ENCODE results near the gene UBQLN3.

Gene UBQLN3

DNA sequence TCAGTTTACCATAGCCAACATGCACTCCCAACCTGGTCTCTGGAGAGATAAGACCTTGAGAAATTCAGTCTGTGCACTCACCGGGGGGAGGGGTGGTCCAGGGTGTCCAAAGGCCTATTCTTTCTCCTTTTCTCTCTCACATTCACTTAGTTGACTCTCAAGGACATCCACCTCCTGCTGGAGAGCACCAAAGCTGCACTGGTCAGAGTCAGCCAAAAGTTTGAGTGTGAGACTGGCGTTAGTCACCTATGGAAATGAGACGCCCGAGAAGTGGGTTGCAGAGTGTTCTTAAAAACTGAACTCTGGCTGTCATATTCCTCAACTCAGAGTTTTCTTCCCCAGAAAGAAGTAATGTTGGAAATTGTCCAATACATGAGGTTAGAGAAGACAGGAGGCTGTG lies 11.8 kb upstream of the UBQLN3 start:
- Histone ChIP-seq H2BK120ac (ENCODE audit: low read depth, low read length) (no peak overlapping the region), H3K4me3 (ENCODE audit: insufficient read depth in 1 of 2, low read depth in 1 of 2, low read length in 2 of 2) (no peak overlapping the region), H3K9me3 (ENCODE audit: control insufficient read depth, low read length) (no peaks in the 10 kb centered on the region), H2AFZ (ENCODE audit: low read depth, low read length) (no peak overlapping the region), H3K36me3 (ENCODE audit: control insufficient read depth in 1 of 2, insufficient read depth in 2 of 2, low read depth in 1 of 2, low read length in 2 of 2) (no peaks in the 10 kb centered on the region), H2BK15ac (ENCODE audit: low read depth, poor library complexity, severe bottlenecking) (no peak overlapping the region), H3K4ac (ENCODE audit: low read depth in 1 of 2, low read length in 2 of 2) (no peak overlapping the region), H2BK12ac (ENCODE audit: low read length in 2 of 2) (no peak overlapping the region), H4K8ac (ENCODE audit: low read length) (no peak overlapping the region), H3K4me1 (ENCODE audit: control insufficient read depth, insufficient read depth, low read depth, low read length) (no peaks in the 10 kb centered on the region), H3K23ac (ENCODE audit: low read length in 2 of 2) (no peak overlapping the region), H3K18ac (ENCODE audit: low read depth in 1 of 2, low read length in 2 of 2) (no peak overlapping the region), H4K91ac (ENCODE audit: low read length) (no peak overlapping the region), H2AK5ac (ENCODE audit: low read length, severe bottlenecking) (no peak overlapping the region), H3K14ac (ENCODE audit: low read length in 2 of 2) (no peak overlapping the region), H3K27me3 (ENCODE audit: control insufficient read depth in 1 of 2, insufficient read depth in 1 of 2, low read length in 2 of 2) (peaks cover 0 to 16% of the 10 kb centered on the region in 2 experiments), H3K27ac (ENCODE audit: low read length, poor library complexity, severe bottlenecking) (no peak overlapping the region), H3K4me2 (ENCODE audit: low read length, poor library complexity, severe bottlenecking) (no peak overlapping the region), H3K79me1 (replicated peaks; ENCODE audit: low read length, poor library complexity, severe bottlenecking) (no peaks in the 10 kb centered on the region), H2BK5ac (ENCODE audit: low read depth, low read length, poor library complexity, severe bottlenecking) (no peak overlapping the region), H3K9ac (ENCODE audit: low read length) (no peak overlapping the region)
- DNase-seq = no peak
- 90% methylated on average over 4 of the region's 4 CpGs for WGBS

DNA sequence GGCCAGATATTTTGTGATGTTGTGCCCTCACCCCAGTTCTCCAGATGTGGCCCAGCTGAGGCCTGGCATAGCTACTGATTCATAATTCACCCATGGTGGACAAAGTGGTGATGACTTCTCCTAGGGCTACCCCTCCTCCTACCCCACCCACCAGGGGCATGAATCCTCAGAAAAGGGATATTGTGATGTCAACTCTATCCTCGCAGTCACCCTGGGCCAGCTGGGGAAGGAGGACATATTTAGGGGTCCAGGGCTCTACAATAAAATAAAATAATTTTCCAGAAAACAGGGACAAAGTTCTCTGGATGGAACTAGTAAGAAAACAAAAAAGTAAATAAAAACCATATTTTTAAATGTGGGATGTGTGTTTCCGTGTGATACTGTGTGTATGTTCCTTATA lies 6.8 kb upstream of the UBQLN3 start, which contains the start of gene UBQLNL:
TSS of gene UBQLNL (minus strand) at position 101 of the 400 bp plus-strand sequence. CDS start 258 bp downstream, outside the sequence.
- Histone ChIP-seq H3K4me1 (ENCODE audit: control insufficient read depth, insufficient read depth, low read depth, low read length) (no peaks in the 10 kb centered on the region), H2BK120ac (ENCODE audit: low read depth, low read length) (no peak within 1 kb of the TSS), H2AK5ac (ENCODE audit: low read length, severe bottlenecking) (no peak within 1 kb of the TSS), H2BK15ac (ENCODE audit: low read depth, poor library complexity, severe bottlenecking) (no peak within 1 kb of the TSS), H3K4me2 (ENCODE audit: low read length, poor library complexity, severe bottlenecking) (no peak within 1 kb of the TSS), H4K8ac (ENCODE audit: low read length) (no peak within 1 kb of the TSS), H2BK12ac (ENCODE audit: low read length in 2 of 2) (no peak within 1 kb of the TSS), H3K27me3 (ENCODE audit: control insufficient read depth in 1 of 2, insufficient read depth in 1 of 2, low read length in 2 of 2) (peaks cover 0 to 5% of the 10 kb centered on the region in 2 experiments), H3K9me3 (ENCODE audit: control insufficient read depth, low read length) (no peaks in the 10 kb centered on the region), H3K14ac (ENCODE audit: low read length in 2 of 2) (no peak within 1 kb of the TSS), H3K18ac (ENCODE audit: low read depth in 1 of 2, low read length in 2 of 2) (no peak within 1 kb of the TSS), H4K91ac (ENCODE audit: low read length) (no peak within 1 kb of the TSS), H3K9ac (ENCODE audit: low read length) (no peak within 1 kb of the TSS), H3K4ac (ENCODE audit: low read depth in 1 of 2, low read length in 2 of 2) (no peak within 1 kb of the TSS), H3K36me3 (ENCODE audit: control insufficient read depth in 1 of 2, insufficient read depth in 2 of 2, low read depth in 1 of 2, low read length in 2 of 2) (no peaks in the 10 kb centered on the region), H2AFZ (ENCODE audit: low read depth, low read length) (no peak within 1 kb of the TSS), H3K27ac (ENCODE audit: low read length, poor library complexity, severe bottlenecking) (no peak within 1 kb of the TSS), H3K79me1 (replicated peaks; ENCODE audit: low read length, poor library complexity, severe bottlenecking) (no peaks in the 10 kb centered on the region), H3K4me3 (ENCODE audit: insufficient read depth in 1 of 2, low read depth in 1 of 2, low read length in 2 of 2) (no peak within 1 kb of the TSS), H2BK5ac (ENCODE audit: low read depth, low read length, poor library complexity, severe bottlenecking) (no peak within 1 kb of the TSS), H3K23ac (ENCODE audit: low read length in 2 of 2) (no peak within 1 kb of the TSS)
- no peak for DNase-seq
- 67% methylated on average over 1 of the region's 2 CpGs for WGBS

DNA sequence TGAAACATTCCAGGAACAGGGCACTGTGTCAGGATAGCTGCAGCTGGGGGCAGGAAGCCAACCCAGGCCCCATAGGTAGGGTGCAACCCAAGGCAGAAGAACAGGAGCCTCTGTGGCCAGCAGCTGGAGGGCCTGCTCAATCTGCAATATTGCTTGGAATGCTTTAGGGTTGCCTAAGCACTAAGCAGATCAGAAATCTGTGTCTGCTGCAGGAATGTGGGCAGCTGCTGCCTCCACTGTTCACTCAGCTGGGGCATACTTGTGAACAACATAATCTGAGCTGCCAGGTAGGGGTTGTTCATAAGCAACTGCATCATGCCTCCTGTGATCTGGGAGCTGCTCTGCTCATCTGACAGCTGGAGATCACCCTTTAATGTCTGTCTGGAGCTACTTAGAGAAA lies 5.1 kb upstream of the UBQLN3 start:
- Histone ChIP-seq H3K23ac (ENCODE audit: low read length in 2 of 2) (no peak overlapping the region), H3K4me1 (ENCODE audit: control insufficient read depth, insufficient read depth, low read depth, low read length) (no peaks in the 10 kb centered on the region), H3K9ac (ENCODE audit: low read length) (no peak overlapping the region), H4K91ac (ENCODE audit: low read length) (no peak overlapping the region), H3K27ac (ENCODE audit: low read length, poor library complexity, severe bottlenecking) (no peak overlapping the region), H3K14ac (ENCODE audit: low read length in 2 of 2) (no peak overlapping the region), H2BK5ac (ENCODE audit: low read depth, low read length, poor library complexity, severe bottlenecking) (no peak overlapping the region), H3K36me3 (ENCODE audit: control insufficient read depth in 1 of 2, insufficient read depth in 2 of 2, low read depth in 1 of 2, low read length in 2 of 2) (no peaks in the 10 kb centered on the region), H2BK120ac (ENCODE audit: low read depth, low read length) (no peak overlapping the region), H4K8ac (ENCODE audit: low read length) (no peak overlapping the region), H2AK5ac (ENCODE audit: low read length, severe bottlenecking) (no peak overlapping the region), H3K18ac (ENCODE audit: low read depth in 1 of 2, low read length in 2 of 2) (no peak overlapping the region), H3K9me3 (ENCODE audit: control insufficient read depth, low read length) (no peaks in the 10 kb centered on the region), H3K79me1 (replicated peaks; ENCODE audit: low read length, poor library complexity, severe bottlenecking) (no peaks in the 10 kb centered on the region), H3K4me3 (ENCODE audit: insufficient read depth in 1 of 2, low read depth in 1 of 2, low read length in 2 of 2) (no peak overlapping the region), H3K4ac (ENCODE audit: low read depth in 1 of 2, low read length in 2 of 2) (no peak overlapping the region), H2BK15ac (ENCODE audit: low read depth, poor library complexity, severe bottlenecking) (no peak overlapping the region), H3K4me2 (ENCODE audit: low read length, poor library complexity, severe bottlenecking) (no peak overlapping the region), H3K27me3 (ENCODE audit: control insufficient read depth in 1 of 2, insufficient read depth in 1 of 2, low read length in 2 of 2) (peaks cover 0 to 5% of the 10 kb centered on the region in 2 experiments), H2BK12ac (ENCODE audit: low read length in 2 of 2) (no peak overlapping the region), H2AFZ (ENCODE audit: low read depth, low read length) (no peak overlapping the region)
- no peak for DNase-seq

DNA sequence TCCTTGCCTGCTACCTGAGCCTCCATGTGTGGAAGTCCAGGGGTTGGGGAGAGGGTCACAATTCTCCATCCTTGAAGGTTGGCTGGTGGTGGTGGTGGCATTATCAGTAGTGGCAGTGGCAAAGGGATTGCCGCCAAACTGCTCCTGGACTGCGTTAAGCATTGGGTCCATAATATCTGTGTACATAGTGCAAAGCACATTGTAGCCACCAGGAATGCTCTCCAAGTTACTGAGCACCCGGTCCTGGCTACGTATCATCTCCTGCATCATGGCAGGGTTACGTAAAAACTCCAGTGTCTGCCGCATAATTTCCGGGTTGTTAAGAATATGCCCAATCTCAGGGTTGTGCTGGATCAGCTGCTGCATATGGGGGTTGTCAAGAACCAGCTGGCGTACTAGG lies 1.2 kb downstream of the UBQLN3 start:
- Histone ChIP-seq H3K27me3 (ENCODE audit: control insufficient read depth in 1 of 2, insufficient read depth in 1 of 2, low read length in 2 of 2) (peaks cover 0 to 2% of the 10 kb centered on the region in 2 experiments), H2BK5ac (ENCODE audit: low read depth, low read length, poor library complexity, severe bottlenecking) (no peak overlapping the region), H3K36me3 (ENCODE audit: control insufficient read depth in 1 of 2, insufficient read depth in 2 of 2, low read depth in 1 of 2, low read length in 2 of 2) (no peaks in the 10 kb centered on the region), H2BK120ac (ENCODE audit: low read depth, low read length) (no peak overlapping the region), H3K4ac (ENCODE audit: low read depth in 1 of 2, low read length in 2 of 2) (no peak overlapping the region), H3K9ac (ENCODE audit: low read length) (no peak overlapping the region), H3K79me1 (replicated peaks; ENCODE audit: low read length, poor library complexity, severe bottlenecking) (no peaks in the 10 kb centered on the region), H2AK5ac (ENCODE audit: low read length, severe bottlenecking) (no peak overlapping the region), H3K14ac (ENCODE audit: low read length in 2 of 2) (no peak overlapping the region), H3K18ac (ENCODE audit: low read depth in 1 of 2, low read length in 2 of 2) (no peak overlapping the region), H3K4me1 (ENCODE audit: control insufficient read depth, insufficient read depth, low read depth, low read length) (no peaks in the 10 kb centered on the region), H2BK15ac (ENCODE audit: low read depth, poor library complexity, severe bottlenecking) (no peak overlapping the region), H3K4me2 (ENCODE audit: low read length, poor library complexity, severe bottlenecking) (no peak overlapping the region), H3K4me3 (ENCODE audit: insufficient read depth in 1 of 2, low read depth in 1 of 2, low read length in 2 of 2) (no peak overlapping the region), H3K23ac (ENCODE audit: low read length in 2 of 2) (no peak overlapping the region), H4K91ac (ENCODE audit: low read length) (no peak overlapping the region), H3K27ac (ENCODE audit: low read length, poor library complexity, severe bottlenecking) (no peak overlapping the region), H2BK12ac (ENCODE audit: low read length in 2 of 2) (no peak overlapping the region), H3K9me3 (ENCODE audit: control insufficient read depth, low read length) (no peaks in the 10 kb centered on the region), H4K8ac (ENCODE audit: low read length) (no peak overlapping the region), H2AFZ (ENCODE audit: low read depth, low read length) (no peak overlapping the region)
- 97% methylated on average over 8 of the region's 8 CpGs for WGBS
- no peak for DNase-seq
